ENCODE measurements around the gene QARS1.

Gene QARS1

GRCh38 chr3:49058011-49058410, 46.5 kb downstream of the QARS1 start:
- DNase-seq (ENCODE audit: extremely low spot score, insufficient read length, low read depth) (no peak), FAIRE-seq (no peak)

GRCh38 chr3:49057268-49057667, 47.3 kb downstream of the QARS1 start:
- no peak for FAIRE-seq
- no peak for DNase-seq (ENCODE audit: extremely low spot score, insufficient read length, low read depth)

GRCh38 chr3:49054344-49054862, 50.2 kb downstream of the QARS1 start:
- FAIRE-seq (no peak), DNase-seq (ENCODE audit: extremely low spot score, insufficient read length, low read depth) (no peak)

- no peak for FAIRE-seq
These were observed 51.0 kb downstream of the QARS1 start for GRCh38 chr3:49053543-49053942.

More at GRCh38 chr3:49053543-49053942, 51.0 kb downstream of the QARS1 start:
- DNase-seq (ENCODE audit: extremely low spot score, insufficient read length, low read depth) = no peak
